SK-N-SH treated with all-trans-retinoic acid at 6 μM for 48 hours (cell line): Measurements from ENCODE around the gene ULK3.

Source experiments
- ATAC-seq: fragments of 200-7000 bp; cut with Tn5 transposase; 3 replicates; pipeline ENCODE4 v1.9.1; 2020; ENCODE audit warnings: mild to moderate bottlenecking, moderate library complexity
- BACH2 ChIP-seq: fragments of 250-450 bp; sonication (Bioruptor Pico); IDR thresholded peaks from 2 replicates; pipeline ENCODE4 v1.9.0; 2021; ENCODE audit warnings: mild to moderate bottlenecking, borderline replicate concordance
- CSDC2 ChIP-seq: fragments of 250-450 bp; sonication (Bioruptor Pico); IDR thresholded peaks from 2 replicates; pipeline ENCODE4 v1.5.0; 2020; ENCODE audit warnings: mild to moderate bottlenecking, moderate library complexity
- ESRRG ChIP-seq: fragments of 250-450 bp; sonication (Bioruptor Pico); IDR thresholded peaks from 2 replicates; pipeline ENCODE4 v1.6.1; 2021; ENCODE audit warnings: mild to moderate bottlenecking
- PPARA ChIP-seq: fragments of 250-450 bp; sonication (Bioruptor Pico); IDR thresholded peaks from 2 replicates; pipeline ENCODE4 v1.5.0; 2020; ENCODE audit warnings: mild to moderate bottlenecking, borderline replicate concordance
- SNAI2 ChIP-seq: fragments of 250-450 bp; sonication (Bioruptor Pico); IDR thresholded peaks from 2 replicates; pipeline ENCODE4 v1.5.0; 2020; ENCODE audit warnings: mild to moderate bottlenecking, moderate library complexity
- TCF4 ChIP-seq: fragments of 250-450 bp; sonication (Bioruptor Pico); IDR thresholded peaks from 2 replicates; pipeline ENCODE4 v1.8.0; 2021; ENCODE audit warnings: mild to moderate bottlenecking, moderate library complexity, borderline replicate concordance
- ZC3H10 ChIP-seq: fragments of 250-450 bp; sonication (Bioruptor Pico); IDR thresholded peaks from 2 replicates; pipeline ENCODE4 v1.5.1; 2021; ENCODE audit warnings: mild to moderate bottlenecking, moderate library complexity
- ZFP3 ChIP-seq: fragments of 250-450 bp; sonication (Bioruptor Pico); IDR thresholded peaks from 2 replicates; pipeline ENCODE4 v1.5.0; 2020; ENCODE audit warnings: mild to moderate bottlenecking, moderate library complexity
- ZFP30 ChIP-seq: fragments of 450-650 bp; formaldehyde crosslinking; IDR thresholded peaks from 2 replicates; pipeline ENCODE4 v1.5.0; 2022; ENCODE audit warnings: mild to moderate bottlenecking, moderate library complexity
- ZNF565 ChIP-seq: fragments of 450-650 bp; formaldehyde crosslinking; conservative IDR thresholded peaks from 2 replicates; pipeline ENCODE4 v1.5.0; 2020; ENCODE audit warnings: low read depth, mild to moderate bottlenecking, moderate library complexity
- TF ChIP-seq, protein P1 (sequence below): fragments of 250-450 bp; sonication (Bioruptor Pico); IDR thresholded peaks from 2 replicates; pipeline ENCODE4 v1.8.0; 2021; ENCODE audit warnings: low read depth, mild to moderate bottlenecking, moderate library complexity, borderline replicate concordance
- TF ChIP-seq, protein P2 (sequence below): fragments of 250-450 bp; sonication (Bioruptor Pico); IDR thresholded peaks from 2 replicates; pipeline ENCODE4 v1.5.1; 2020; ENCODE audit warnings: low read depth, mild to moderate bottlenecking, moderate library complexity
- TF ChIP-seq, protein P3 (sequence below): fragments of 250-450 bp; sonication (Bioruptor Pico); IDR thresholded peaks from 2 replicates; pipeline ENCODE4 v1.8.0; 2020; ENCODE audit warnings: mild to moderate bottlenecking, moderate library complexity, borderline replicate concordance
- TF ChIP-seq, protein P4 (sequence below): fragments of 250-450 bp; sonication (Bioruptor Pico); IDR thresholded peaks from 2 replicates; pipeline ENCODE4 v1.5.1; 2021; ENCODE audit warnings: mild to moderate bottlenecking, moderate library complexity
- TF ChIP-seq, protein P5 (sequence below): fragments of 250-450 bp; sonication (Bioruptor Pico); IDR thresholded peaks from 2 replicates; pipeline ENCODE4 v1.5.0; 2020; ENCODE audit warnings: mild to moderate bottlenecking, moderate library complexity

The ULK3 gene

DNA sequence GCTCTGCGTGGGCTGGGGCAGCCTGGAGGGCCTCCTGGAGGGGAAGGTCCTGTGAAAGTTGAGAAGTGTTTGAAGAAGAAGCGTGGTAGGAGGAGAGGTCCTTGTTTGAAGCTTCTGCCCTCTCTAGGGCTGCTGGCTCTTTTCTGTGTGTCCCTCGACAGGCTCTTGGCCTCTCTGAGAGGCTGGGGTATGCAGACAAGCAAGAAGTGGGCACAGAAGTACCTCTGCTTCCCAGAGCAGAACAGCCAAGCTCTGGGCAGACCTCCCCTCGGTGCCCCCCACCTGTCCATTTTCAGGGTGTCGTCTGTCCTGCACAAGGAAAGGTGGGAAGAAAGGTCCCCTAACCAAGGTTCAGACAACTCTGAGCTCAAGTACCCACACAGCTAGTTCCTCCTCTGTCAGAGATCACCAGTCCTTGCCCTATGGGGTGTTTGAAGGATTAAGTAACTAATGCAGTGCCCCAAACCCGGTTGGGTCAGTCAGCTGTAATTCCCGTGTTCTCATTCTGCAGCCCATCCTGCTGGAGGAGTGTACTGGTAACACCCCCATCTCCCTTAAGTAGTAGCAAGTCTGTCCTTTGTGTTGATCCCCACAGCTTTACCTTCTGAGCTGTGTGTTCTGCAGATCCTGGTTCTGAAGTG is 54.8 kb downstream of the ULK3 start:
- no peak for ATAC-seq
- TF ChIP-seq PPARA (CRISPR knock-in tag) = no peak
- TF ChIP-seq, protein P1, sequence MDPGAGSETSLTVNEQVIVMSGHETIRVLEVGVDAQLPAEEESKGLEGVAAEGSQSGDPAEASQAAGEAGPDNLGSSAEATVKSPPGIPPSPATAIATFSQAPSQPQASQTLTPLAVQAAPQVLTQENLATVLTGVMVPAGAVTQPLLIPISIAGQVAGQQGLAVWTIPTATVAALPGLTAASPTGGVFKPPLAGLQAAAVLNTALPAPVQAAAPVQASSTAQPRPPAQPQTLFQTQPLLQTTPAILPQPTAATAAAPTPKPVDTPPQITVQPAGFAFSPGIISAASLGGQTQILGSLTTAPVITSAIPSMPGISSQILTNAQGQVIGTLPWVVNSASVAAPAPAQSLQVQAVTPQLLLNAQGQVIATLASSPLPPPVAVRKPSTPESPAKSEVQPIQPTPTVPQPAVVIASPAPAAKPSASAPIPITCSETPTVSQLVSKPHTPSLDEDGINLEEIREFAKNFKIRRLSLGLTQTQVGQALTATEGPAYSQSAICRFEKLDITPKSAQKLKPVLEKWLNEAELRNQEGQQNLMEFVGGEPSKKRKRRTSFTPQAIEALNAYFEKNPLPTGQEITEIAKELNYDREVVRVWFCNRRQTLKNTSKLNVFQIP = no peak
- TF ChIP-seq, protein P2, sequence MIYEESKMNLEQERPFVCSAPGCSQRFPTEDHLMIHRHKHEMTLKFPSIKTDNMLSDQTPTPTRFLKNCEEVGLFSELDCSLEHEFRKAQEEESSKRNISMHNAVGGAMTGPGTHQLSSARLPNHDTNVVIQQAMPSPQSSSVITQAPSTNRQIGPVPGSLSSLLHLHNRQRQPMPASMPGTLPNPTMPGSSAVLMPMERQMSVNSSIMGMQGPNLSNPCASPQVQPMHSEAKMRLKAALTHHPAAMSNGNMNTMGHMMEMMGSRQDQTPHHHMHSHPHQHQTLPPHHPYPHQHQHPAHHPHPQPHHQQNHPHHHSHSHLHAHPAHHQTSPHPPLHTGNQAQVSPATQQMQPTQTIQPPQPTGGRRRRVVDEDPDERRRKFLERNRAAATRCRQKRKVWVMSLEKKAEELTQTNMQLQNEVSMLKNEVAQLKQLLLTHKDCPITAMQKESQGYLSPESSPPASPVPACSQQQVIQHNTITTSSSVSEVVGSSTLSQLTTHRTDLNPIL = no peak
- no peak for TF ChIP-seq BACH2 (CRISPR knock-in tag)
- TF ChIP-seq, protein P3, sequence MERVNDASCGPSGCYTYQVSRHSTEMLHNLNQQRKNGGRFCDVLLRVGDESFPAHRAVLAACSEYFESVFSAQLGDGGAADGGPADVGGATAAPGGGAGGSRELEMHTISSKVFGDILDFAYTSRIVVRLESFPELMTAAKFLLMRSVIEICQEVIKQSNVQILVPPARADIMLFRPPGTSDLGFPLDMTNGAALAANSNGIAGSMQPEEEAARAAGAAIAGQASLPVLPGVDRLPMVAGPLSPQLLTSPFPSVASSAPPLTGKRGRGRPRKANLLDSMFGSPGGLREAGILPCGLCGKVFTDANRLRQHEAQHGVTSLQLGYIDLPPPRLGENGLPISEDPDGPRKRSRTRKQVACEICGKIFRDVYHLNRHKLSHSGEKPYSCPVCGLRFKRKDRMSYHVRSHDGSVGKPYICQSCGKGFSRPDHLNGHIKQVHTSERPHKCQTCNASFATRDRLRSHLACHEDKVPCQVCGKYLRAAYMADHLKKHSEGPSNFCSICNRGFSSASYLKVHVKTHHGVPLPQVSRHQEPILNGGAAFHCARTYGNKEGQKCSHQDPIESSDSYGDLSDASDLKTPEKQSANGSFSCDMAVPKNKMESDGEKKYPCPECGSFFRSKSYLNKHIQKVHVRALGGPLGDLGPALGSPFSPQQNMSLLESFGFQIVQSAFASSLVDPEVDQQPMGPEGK = no peak
- TF ChIP-seq, protein P4, sequence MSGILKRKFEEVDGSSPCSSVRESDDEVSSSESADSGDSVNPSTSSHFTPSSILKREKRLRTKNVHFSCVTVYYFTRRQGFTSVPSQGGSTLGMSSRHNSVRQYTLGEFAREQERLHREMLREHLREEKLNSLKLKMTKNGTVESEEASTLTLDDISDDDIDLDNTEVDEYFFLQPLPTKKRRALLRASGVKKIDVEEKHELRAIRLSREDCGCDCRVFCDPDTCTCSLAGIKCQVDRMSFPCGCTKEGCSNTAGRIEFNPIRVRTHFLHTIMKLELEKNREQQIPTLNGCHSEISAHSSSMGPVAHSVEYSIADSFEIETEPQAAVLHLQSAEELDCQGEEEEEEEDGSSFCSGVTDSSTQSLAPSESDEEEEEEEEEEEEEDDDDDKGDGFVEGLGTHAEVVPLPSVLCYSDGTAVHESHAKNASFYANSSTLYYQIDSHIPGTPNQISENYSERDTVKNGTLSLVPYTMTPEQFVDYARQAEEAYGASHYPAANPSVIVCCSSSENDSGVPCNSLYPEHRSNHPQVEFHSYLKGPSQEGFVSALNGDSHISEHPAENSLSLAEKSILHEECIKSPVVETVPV (CRISPR knock-in tag) = no peak
- TF ChIP-seq ZNF565 (CRISPR knock-in tag) = no peak
- no peak for TF ChIP-seq ESRRG (CRISPR knock-in tag)
- TF ChIP-seq SNAI2 = no peak
- TF ChIP-seq CSDC2 (CRISPR knock-in tag) = no peak
- TF ChIP-seq ZFP3 (CRISPR knock-in tag) = no peak

DNA sequence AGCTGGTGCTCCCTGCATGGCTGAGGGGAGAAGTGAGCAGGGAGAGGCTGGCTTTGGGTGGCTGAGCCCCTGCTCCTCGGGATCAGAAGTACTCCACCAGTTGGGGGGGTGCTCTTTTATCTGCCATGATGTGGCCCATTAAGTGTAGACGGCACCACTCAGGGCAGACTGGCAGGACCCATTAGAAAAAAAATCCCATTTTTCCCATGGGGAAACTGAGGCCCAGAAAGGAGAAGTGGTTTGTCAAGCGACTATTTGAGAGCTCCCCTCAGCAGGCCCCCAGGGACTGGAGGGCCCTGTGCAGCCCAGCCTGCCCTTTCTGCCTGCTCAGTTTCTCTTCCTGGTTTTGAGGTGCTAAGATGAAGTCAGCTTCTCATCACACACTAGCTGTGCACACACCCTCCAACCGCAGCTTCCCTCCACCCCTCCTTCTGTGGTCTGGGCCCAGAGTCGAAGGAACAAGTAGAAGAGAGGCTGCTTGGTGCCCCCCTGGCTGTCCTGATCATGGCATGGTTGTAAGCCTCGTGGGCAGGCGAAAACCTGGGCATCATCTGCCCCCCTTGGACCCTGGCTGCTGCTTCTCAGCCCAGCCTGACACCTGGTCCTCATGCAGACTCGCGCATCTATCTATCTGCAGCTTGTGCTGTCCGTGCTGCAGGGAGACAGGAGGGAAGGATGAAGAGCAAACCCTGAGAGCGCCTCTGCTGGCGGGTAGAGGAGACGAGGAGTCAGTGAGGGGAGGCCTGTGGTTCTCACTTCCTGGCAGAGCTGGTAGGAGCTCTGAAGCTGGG is 55.5 kb downstream of the ULK3 start:
- TF ChIP-seq, protein P5, sequence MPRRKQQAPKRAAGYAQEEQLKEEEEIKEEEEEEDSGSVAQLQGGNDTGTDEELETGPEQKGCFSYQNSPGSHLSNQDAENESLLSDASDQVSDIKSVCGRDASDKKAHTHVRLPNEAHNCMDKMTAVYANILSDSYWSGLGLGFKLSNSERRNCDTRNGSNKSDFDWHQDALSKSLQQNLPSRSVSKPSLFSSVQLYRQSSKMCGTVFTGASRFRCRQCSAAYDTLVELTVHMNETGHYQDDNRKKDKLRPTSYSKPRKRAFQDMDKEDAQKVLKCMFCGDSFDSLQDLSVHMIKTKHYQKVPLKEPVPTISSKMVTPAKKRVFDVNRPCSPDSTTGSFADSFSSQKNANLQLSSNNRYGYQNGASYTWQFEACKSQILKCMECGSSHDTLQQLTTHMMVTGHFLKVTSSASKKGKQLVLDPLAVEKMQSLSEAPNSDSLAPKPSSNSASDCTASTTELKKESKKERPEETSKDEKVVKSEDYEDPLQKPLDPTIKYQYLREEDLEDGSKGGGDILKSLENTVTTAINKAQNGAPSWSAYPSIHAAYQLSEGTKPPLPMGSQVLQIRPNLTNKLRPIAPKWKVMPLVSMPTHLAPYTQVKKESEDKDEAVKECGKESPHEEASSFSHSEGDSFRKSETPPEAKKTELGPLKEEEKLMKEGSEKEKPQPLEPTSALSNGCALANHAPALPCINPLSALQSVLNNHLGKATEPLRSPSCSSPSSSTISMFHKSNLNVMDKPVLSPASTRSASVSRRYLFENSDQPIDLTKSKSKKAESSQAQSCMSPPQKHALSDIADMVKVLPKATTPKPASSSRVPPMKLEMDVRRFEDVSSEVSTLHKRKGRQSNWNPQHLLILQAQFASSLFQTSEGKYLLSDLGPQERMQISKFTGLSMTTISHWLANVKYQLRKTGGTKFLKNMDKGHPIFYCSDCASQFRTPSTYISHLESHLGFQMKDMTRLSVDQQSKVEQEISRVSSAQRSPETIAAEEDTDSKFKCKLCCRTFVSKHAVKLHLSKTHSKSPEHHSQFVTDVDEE (CRISPR knock-in tag) = no peak
- TF ChIP-seq ZFP30 (CRISPR knock-in tag) = no peak
- TF ChIP-seq, protein P3 = no peak
- TF ChIP-seq, protein P2 = no peak
- no peak for TF ChIP-seq ZFP3 (CRISPR knock-in tag)
- no peak for TF ChIP-seq TCF4
- TF ChIP-seq ZC3H10 (CRISPR knock-in tag) = no peak
- ATAC-seq = peak; percentile 72
